ENCODE measurements around the gene GNRHR. TPM values are rescaled to one million over a fixed set of nuclear protein-coding genes. Genes with fewer than 3 reads are reported as not detected.

Gene GNRHR
- total RNA-seq, 1 donor from 2014 or later: not detected

GRCh38 chr4:67755974-67756373 is 1.8 kb upstream of the GNRHR start:
- no peaks in the 10 kb centered on the region for H3K36me3 Mint-ChIP-seq (ENCODE audit: low read depth)
- no peak for TF ChIP-seq CTCF (conservative IDR thresholded peaks at IDR 0.05)
- no peak overlapping the region for H3K4me3 Mint-ChIP-seq
- no peak for DNase-seq (ENCODE audit: low read depth, low spot score)
- no peak overlapping the region for H3K27ac Mint-ChIP-seq (ENCODE audit: unreplicated experiment)
- peaks cover 14% of the 10 kb centered on the region for H3K4me1 Mint-ChIP-seq
- no peaks in the 10 kb centered on the region for H3K27me3 Mint-ChIP-seq (ENCODE audit: low read depth)
- no peaks in the 10 kb centered on the region for H3K9me3 Mint-ChIP-seq

GRCh38 chr4:67751260-67751659 is 2.9 kb downstream of the GNRHR start:
- Mint-ChIP-seq H3K27me3 (ENCODE audit: low read depth) (no peaks in the 10 kb centered on the region), H3K9me3 (no peaks in the 10 kb centered on the region), H3K27ac (ENCODE audit: unreplicated experiment) (no peak overlapping the region), H3K4me1 (peaks cover 3% of the 10 kb centered on the region), H3K4me3 (no peak overlapping the region), H3K36me3 (ENCODE audit: low read depth) (no peaks in the 10 kb centered on the region)
- no peak for DNase-seq (ENCODE audit: low read depth, low spot score)
- TF ChIP-seq CTCF (conservative IDR thresholded peaks at IDR 0.05): no peak

GRCh38 chr4:67750691-67751090 is 3.5 kb downstream of the GNRHR start:
- no peaks in the 10 kb centered on the region for H3K27me3 Mint-ChIP-seq (ENCODE audit: low read depth)
- no peaks in the 10 kb centered on the region for H3K36me3 Mint-ChIP-seq (ENCODE audit: low read depth)
- H3K27ac Mint-ChIP-seq (ENCODE audit: unreplicated experiment): no peak overlapping the region
- H3K9me3 Mint-ChIP-seq: no peaks in the 10 kb centered on the region
- H3K4me3 Mint-ChIP-seq: no peak overlapping the region
- no peak for TF ChIP-seq CTCF (conservative IDR thresholded peaks at IDR 0.05)
- DNase-seq (ENCODE audit: low read depth, low spot score): no peak
- H3K4me1 Mint-ChIP-seq: peaks cover 3% of the 10 kb centered on the region

GRCh38 chr4:67749286-67749685 is 4.9 kb downstream of the GNRHR start:
- no peak for DNase-seq (ENCODE audit: low read depth, low spot score)
- Mint-ChIP-seq H3K36me3 (ENCODE audit: low read depth) (no peaks in the 10 kb centered on the region), H3K9me3 (no peaks in the 10 kb centered on the region), H3K27me3 (ENCODE audit: low read depth) (no peaks in the 10 kb centered on the region), H3K4me1 (peaks cover 3% of the 10 kb centered on the region), H3K27ac (ENCODE audit: unreplicated experiment) (no peak overlapping the region), H3K4me3 (no peak overlapping the region)
- TF ChIP-seq CTCF (conservative IDR thresholded peaks at IDR 0.05): no peak

- peak; percentile 86 for TF ChIP-seq CTCF (conservative IDR thresholded peaks at IDR 0.05)
- H3K27me3 Mint-ChIP-seq (ENCODE audit: low read depth): no peaks in the 10 kb centered on the region
- no peaks in the 10 kb centered on the region for H3K4me1 Mint-ChIP-seq
- H3K27ac Mint-ChIP-seq (ENCODE audit: unreplicated experiment): no peak overlapping the region
- H3K4me3 Mint-ChIP-seq: no peak overlapping the region
- no peak for DNase-seq (ENCODE audit: low read depth, low spot score)
- H3K36me3 Mint-ChIP-seq (ENCODE audit: low read depth): peaks cover under 1% of the 10 kb centered on the region
- H3K9me3 Mint-ChIP-seq: peaks cover 1% of the 10 kb centered on the region
These were observed 7.2 kb downstream of the GNRHR start for GRCh38 chr4:67746797-67747495.

Measured in neural crest cell (in vitro differentiated cells).